Naive thymus-derived CD4-positive, alpha-beta T cell (primary cell): Measurements from ENCODE around the gene ABCF1. TPM values are rescaled to one million over a fixed set of nuclear protein-coding genes. Genes with fewer than 3 reads are reported as not detected.
A peak's percentile ranks its signal among the peaks of the same experiment; 100 is the strongest.

ENCODE experiments used
- ATAC-seq: fragments of 150-1000 bp; cut with Tn5 transposase; 2 replicates; pipeline ENCODE4 v1.10.0; 2021; ENCODE audit warnings: mild to moderate bottlenecking, moderate library complexity
- CTCF ChIA-PET: fragments of 350-600 bp; sonication (Branson Sonifier 250); formaldehyde crosslinking; loops from one replicate; lab custom pipeline; 2021; ENCODE audit warnings: antibody characterized with exemption; lab: Charles Lee
- POLR2A ChIA-PET: fragments of 350-600 bp; sonication (Branson Sonifier 250); formaldehyde crosslinking; loops from one replicate; lab custom pipeline; 2021; ENCODE audit warnings: antibody characterized with exemption, inconsistent platforms; lab: Charles Lee
- DNase-seq, 9 donors: peaks; one replicate each; pipeline versions ENCODE4 v3.0.0 to v3.0.0-alpha.2; 2020 to 2022; ENCODE audit warnings: mixed read lengths in 1 of 9
- H3K27ac ChIP-seq: one replicate; pipeline ENCODE4 v1.7.0; 2013; ENCODE audit warnings: mild to moderate bottlenecking, low read depth, low read length, moderate library complexity
- H3K27me3 ChIP-seq, 2 donors: one replicate each; pipeline ENCODE4 v1.7.0; 2013; ENCODE audit warnings: low read length in 2 of 2, mild to moderate bottlenecking in 2 of 2, moderate library complexity in 2 of 2; ENCODE audit not compliant: control insufficient read depth in 2 of 2, insufficient read depth in 2 of 2
- H3K36me3 ChIP-seq, 3 experiments: 1 replicate in 2 of 3; 2 replicates in 1 of 3; pipeline ENCODE4 v1.7.0; 2013; ENCODE audit warnings: low read length in 3 of 3, mild to moderate bottlenecking in 3 of 3, moderate library complexity in 1 of 3; ENCODE audit not compliant: insufficient read depth in 3 of 3, control insufficient read depth in 2 of 3
- H3K4me1 ChIP-seq, 2 donors: one replicate each; pipeline ENCODE4 v1.7.0; 2013; ENCODE audit warnings: low read length in 2 of 2, mild to moderate bottlenecking in 2 of 2, moderate library complexity in 1 of 2; ENCODE audit not compliant: control insufficient read depth in 2 of 2, insufficient read depth in 2 of 2
- H3K4me3 ChIP-seq: 2 replicates; pipeline ENCODE4 v1.7.0; 2013; ENCODE audit warnings: mild to moderate bottlenecking, low read length
- H3K9me3 ChIP-seq, 3 experiments: 1 replicate in 2 of 3; 2 replicates in 1 of 3; pipeline ENCODE4 v1.7.0; 2013; ENCODE audit warnings: low read length in 3 of 3; ENCODE audit not compliant: control insufficient read depth in 2 of 3
- H3K27ac Mint-ChIP-seq, 9 donors: one replicate each; pipeline ENCODE4 v1.8.0; 2020 to 2022; ENCODE audit warnings: mixed read lengths in 9 of 9, mild to moderate bottlenecking in 8 of 9, moderate library complexity in 5 of 9, inconsistent platforms in 2 of 9
- H3K27me3 Mint-ChIP-seq, 5 donors: one replicate each; pipeline ENCODE4 v1.8.0; 2021 to 2022; ENCODE audit warnings: mixed read lengths in 5 of 5, mild to moderate bottlenecking in 1 of 5
- H3K36me3 Mint-ChIP-seq, 5 donors: one replicate each; pipeline ENCODE4 v1.8.0; 2020 to 2022; ENCODE audit warnings: mixed read lengths in 5 of 5, mild to moderate bottlenecking in 3 of 5, inconsistent platforms in 1 of 5
- H3K4me1 Mint-ChIP-seq, 7 donors: one replicate each; pipeline ENCODE4 v1.8.0; 2020 to 2022; ENCODE audit warnings: mixed read lengths in 7 of 7, mild to moderate bottlenecking in 3 of 7, inconsistent platforms in 1 of 7
- H3K4me3 Mint-ChIP-seq, 10 donors: one replicate each; pipeline ENCODE4 v1.8.0; 2020 to 2022; ENCODE audit warnings: mild to moderate bottlenecking in 10 of 10, mixed read lengths in 10 of 10, moderate library complexity in 6 of 10, inconsistent platforms in 2 of 10
- H3K9me3 Mint-ChIP-seq, 11 donors: one replicate each; pipeline ENCODE4 v1.8.0; 2020 to 2022; ENCODE audit warnings: mixed read lengths in 11 of 11, mild to moderate bottlenecking in 4 of 11, inconsistent platforms in 1 of 11, moderate library complexity in 1 of 11
- intact Hi-C, 2 donors: fragments of 100-400 bp; cut with micrococcal nuclease; formaldehyde crosslinking; loops; one replicate each; pipeline ENCODE4 v1.15.1; 2023
- polyA plus RNA-seq, 2 donors: library from polyadenylated mRNA; unstranded; fragments of 300-500 nt; fragmentation: Illumina TruSeq; gene quantifications; one replicate each; pipeline ENCODE4 v1.2.3, GENCODE V29; 2021
- total RNA-seq, 6 experiments: library from RNA in 5 of 6; stranded (reverse) in 5 of 6; gene quantifications; 1 replicate in 5 of 6; 2 replicates in 1 of 6; pipeline ENCODE4 v1.2.3 and lab custom pipeline; 2021 to 2026

The ABCF1 gene
- total and polyA plus RNA-seq, 7 experiments from 2014 or later, result 25.2 to 116 (median 73.8) TPM

- peaks cover 0 to 2% (median 0%) of the 10 kb centered on the region in 11 donors for H3K9me3 Mint-ChIP-seq
- CTCF ChIA-PET, result interaction anchor here (2.9 kb wide), 1 partner anchor 13 kb away, joined by 8 read pairs; no protein-coding TSS in a partner anchor
- H3K27me3 ChIP-seq, result no peaks in the 10 kb centered on the region
- H3K27ac ChIP-seq, result no peak overlapping the region
- H3K27ac Mint-ChIP-seq, result peak overlapping the region in 6 of 9 donors; percentile 28 to 85 (median 45)
- no peaks in the 10 kb centered on the region for H3K9me3 ChIP-seq
- no peak for DNase-seq
- intact Hi-C loops, result no loop called here
- H3K36me3 ChIP-seq, result peaks cover 43 to 96% (median 51%) of the 10 kb centered on the region in 3 experiments
- no peaks in the 10 kb centered on the region for H3K27me3 Mint-ChIP-seq
- H3K36me3 Mint-ChIP-seq, result peaks cover 15 to 59% (median 39%) of the 10 kb centered on the region in 5 donors
- no peak for ATAC-seq
- POLR2A ChIA-PET, result interaction anchor here (0.6 to 1.8 kb wide), 7 partner anchors 10 to 56 kb away, joined by 3 to 6 read pairs (median 5); partner anchors contain the start of genes ABCF1 and PRR3
- H3K4me3 ChIP-seq, result no peak overlapping the region
- no peaks in the 10 kb centered on the region for H3K4me1 ChIP-seq
- H3K4me3 Mint-ChIP-seq, result no peak overlapping the region
- H3K4me1 Mint-ChIP-seq, result peaks cover 0 to 8% (median 0%) of the 10 kb centered on the region in 7 donors
These were observed 12.7 kb downstream of the ABCF1 start for GRCh38 chr6:30583921-30584320.

GRCh38 chr6:30589754-30590358, 18.6 kb downstream of the ABCF1 start:
- H3K36me3 ChIP-seq, result peaks cover 17 to 94% (median 24%) of the 10 kb centered on the region in 3 experiments
- Mint-ChIP-seq H3K4me3 (no peak overlapping the region), H3K4me1 (peaks cover 6 to 14% (median 10%) of the 10 kb centered on the region in 7 donors), H3K9me3 (no peaks in the 10 kb centered on the region), H3K27me3 (no peaks in the 10 kb centered on the region), H3K36me3 (peaks cover 10 to 52% (median 27%) of the 10 kb centered on the region in 5 donors), H3K27ac (peak overlapping the region in 3 of 9 donors; percentile 16 to 44 (median 25))
- ATAC-seq, result no peak
- POLR2A ChIA-PET, result interaction anchor here (1.1 to 1.2 kb wide), 3 partner anchors 10 to 49 kb away, joined by 3 to 4 read pairs (median 3); no protein-coding TSS in a partner anchor
- DNase-seq, result no peak
- H3K27me3 ChIP-seq, result no peaks in the 10 kb centered on the region
- no peak overlapping the region for H3K4me3 ChIP-seq
- no peak overlapping the region for H3K27ac ChIP-seq
- H3K4me1 ChIP-seq, result no peaks in the 10 kb centered on the region
- no peaks in the 10 kb centered on the region for H3K9me3 ChIP-seq
- intact Hi-C loops, result no loop called here
- CTCF ChIA-PET, result interaction anchor here (0.8 to 10.4 kb wide), 4 partner anchors 23 to 106 kb away, joined by 3 to 128 read pairs (median 4); no protein-coding TSS in a partner anchor

DNA sequence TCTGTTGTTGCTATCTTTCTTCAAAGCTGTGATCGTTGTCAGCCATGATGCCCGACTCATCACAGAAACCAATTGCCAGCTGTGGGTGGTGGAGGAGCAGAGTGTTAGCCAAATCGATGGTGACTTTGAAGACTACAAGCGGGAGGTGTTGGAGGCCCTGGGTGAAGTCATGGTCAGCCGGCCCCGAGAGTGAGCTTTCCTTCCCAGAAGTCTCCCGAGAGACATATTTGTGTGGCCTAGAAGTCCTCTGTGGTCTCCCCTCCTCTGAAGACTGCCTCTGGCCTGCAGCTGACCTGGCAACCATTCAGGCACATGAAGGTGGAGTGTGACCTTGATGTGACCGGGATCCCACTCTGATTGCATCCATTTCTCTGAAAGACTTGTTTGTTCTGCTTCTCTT, 19.3 kb downstream of the ABCF1 start:
- ChIA-PET POLR2A (interaction anchor here (1.2 kb wide), 2 partner anchors 9 to 24 kb away, joined by 3 to 4 read pairs; no protein-coding TSS in a partner anchor), CTCF (interaction anchor here (0.9 to 10.4 kb wide), 3 partner anchors 39 to 107 kb away, joined by 3 to 128 read pairs (median 5); no protein-coding TSS in a partner anchor)
- Histone ChIP-seq H3K36me3 (peaks cover 12 to 90% (median 18%) of the 10 kb centered on the region in 3 experiments), H3K27me3 (no peaks in the 10 kb centered on the region), H3K9me3 (no peaks in the 10 kb centered on the region), H3K4me3 (no peak overlapping the region), H3K4me1 (no peaks in the 10 kb centered on the region), H3K27ac (no peak overlapping the region)
- peak; percentile 5 for ATAC-seq
- Mint-ChIP-seq H3K4me1 (peaks cover 2 to 16% (median 12%) of the 10 kb centered on the region in 7 donors), H3K27ac (peak overlapping the region in 4 of 9 donors; percentile 24 to 65 (median 53)), H3K27me3 (no peaks in the 10 kb centered on the region), H3K36me3 (peaks cover 10 to 54% (median 25%) of the 10 kb centered on the region in 5 donors), H3K9me3 (no peaks in the 10 kb centered on the region), H3K4me3 (no peak overlapping the region)
- no peak for DNase-seq
- intact Hi-C loops, result no loop called here

DNA sequence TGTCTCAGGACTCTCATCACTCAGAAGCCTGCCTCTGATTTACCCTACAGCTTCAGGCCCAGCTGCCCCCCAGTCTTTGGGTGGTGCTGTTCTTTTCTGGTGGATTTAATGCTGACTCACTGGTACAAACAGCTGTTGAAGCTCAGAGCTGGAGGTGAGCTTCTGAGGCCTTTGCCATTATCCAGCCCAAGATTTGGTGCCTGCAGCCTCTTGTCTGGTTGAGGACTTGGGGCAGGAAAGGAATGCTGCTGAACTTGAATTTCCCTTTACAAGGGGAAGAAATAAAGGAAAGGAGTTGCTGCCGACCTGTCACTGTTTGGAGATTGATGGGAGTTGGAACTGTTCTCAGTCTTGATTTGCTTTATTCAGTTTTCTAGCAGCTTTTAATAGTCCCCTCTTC, 19.8 kb downstream of the ABCF1 start:
- intact Hi-C loops, result no loop called here
- H3K36me3 Mint-ChIP-seq, result peaks cover 10 to 51% (median 27%) of the 10 kb centered on the region in 5 donors
- no peak overlapping the region for H3K4me3 ChIP-seq
- ChIA-PET CTCF (interaction anchor here (0.6 to 10.4 kb wide), 4 partner anchors 13 to 124 kb away, joined by 3 to 128 read pairs (median 3); no protein-coding TSS in a partner anchor), POLR2A (interaction anchor here (0.8 to 1.2 kb wide), 4 partner anchors 8 to 108 kb away, joined by 3 to 6 read pairs (median 4); no protein-coding TSS in a partner anchor)
- no peaks in the 10 kb centered on the region for H3K27me3 ChIP-seq
- H3K4me3 Mint-ChIP-seq, result no peak overlapping the region
- no peaks in the 10 kb centered on the region for H3K9me3 Mint-ChIP-seq
- H3K27ac Mint-ChIP-seq, result peak overlapping the region in 2 of 9 donors; percentile 24 to 65
- no peaks in the 10 kb centered on the region for H3K9me3 ChIP-seq
- no peak overlapping the region for H3K27ac ChIP-seq
- H3K27me3 Mint-ChIP-seq, result no peaks in the 10 kb centered on the region
- peaks cover 2 to 17% (median 14%) of the 10 kb centered on the region in 7 donors for H3K4me1 Mint-ChIP-seq
- no peaks in the 10 kb centered on the region for H3K4me1 ChIP-seq
- ATAC-seq (no peak), DNase-seq (no peak)
- peaks cover 8 to 85% (median 13%) of the 10 kb centered on the region in 3 experiments for H3K36me3 ChIP-seq

DNA sequence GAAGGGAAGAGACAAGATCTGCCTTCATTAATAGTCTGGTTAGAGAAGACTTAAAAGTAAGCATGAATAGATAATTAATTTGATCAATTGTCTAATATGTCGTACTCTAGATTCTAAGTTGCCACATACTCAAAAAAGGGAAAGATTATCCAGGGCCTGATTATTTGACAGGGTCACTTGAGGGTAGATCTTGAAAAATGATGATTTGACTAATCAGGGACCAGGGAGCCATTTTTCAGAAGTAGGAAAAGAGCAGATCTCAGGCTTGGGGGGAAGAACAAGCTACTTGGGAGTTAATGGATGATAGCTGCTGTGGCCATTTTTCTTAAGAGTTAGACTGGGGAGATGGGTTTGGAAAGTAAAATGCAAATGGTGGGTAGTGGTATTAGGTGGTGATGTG, 21.0 kb downstream of the ABCF1 start:
- no peaks in the 10 kb centered on the region for H3K9me3 Mint-ChIP-seq
- no peaks in the 10 kb centered on the region for H3K27me3 Mint-ChIP-seq
- Histone ChIP-seq H3K27ac (no peak overlapping the region), H3K36me3 (peaks cover 0 to 72% (median 2%) of the 10 kb centered on the region in 3 experiments), H3K4me1 (peaks cover 0 to 3% of the 10 kb centered on the region in 2 donors), H3K27me3 (no peaks in the 10 kb centered on the region), H3K4me3 (no peak overlapping the region), H3K9me3 (no peaks in the 10 kb centered on the region)
- H3K4me1 Mint-ChIP-seq, result peaks cover 6 to 21% (median 17%) of the 10 kb centered on the region in 7 donors
- ChIA-PET POLR2A (interaction anchor here (0.7 to 1.4 kb wide), 4 partner anchors 23 to 109 kb away, joined by 3 to 5 read pairs (median 4); partner anchors contain the start of gene ATAT1), CTCF (interaction anchor here (0.7 to 10.4 kb wide), 6 partner anchors 14 to 108 kb away, joined by 3 to 128 read pairs (median 3); no protein-coding TSS in a partner anchor)
- peaks cover 5 to 44% (median 21%) of the 10 kb centered on the region in 5 donors for H3K36me3 Mint-ChIP-seq
- no peak for ATAC-seq
- no peak for DNase-seq
- peak overlapping the region in 2 of 9 donors; percentile 10 to 62 for H3K27ac Mint-ChIP-seq
- H3K4me3 Mint-ChIP-seq, result no peak overlapping the region
- intact Hi-C loops, result no loop called here
